ENCODE results near the gene NT5C1A.

DNA sequence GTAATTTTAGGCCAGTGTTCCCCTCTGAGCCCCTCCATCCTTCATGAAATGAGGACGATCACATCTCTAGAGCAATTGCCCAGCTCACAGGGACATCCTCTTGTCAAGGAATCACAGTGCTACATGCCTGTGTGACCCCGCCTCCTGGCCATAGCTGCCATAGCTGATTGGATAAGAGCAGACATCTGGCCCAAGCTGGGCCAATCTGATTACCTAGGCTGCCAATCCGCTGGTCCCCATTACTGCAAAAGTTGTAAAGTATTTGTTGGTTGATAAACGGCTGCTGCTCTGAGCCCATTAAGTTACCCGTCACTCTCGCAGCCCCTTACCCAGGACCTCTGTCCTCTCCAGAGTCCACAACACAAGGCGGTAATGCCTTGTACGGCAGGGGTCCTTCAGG is 8.3 kb downstream of the NT5C1A start:
- no peak for TF ChIP-seq POLR2A (IDR thresholded peaks at IDR 0.05)
- TF ChIP-seq, protein P1, sequence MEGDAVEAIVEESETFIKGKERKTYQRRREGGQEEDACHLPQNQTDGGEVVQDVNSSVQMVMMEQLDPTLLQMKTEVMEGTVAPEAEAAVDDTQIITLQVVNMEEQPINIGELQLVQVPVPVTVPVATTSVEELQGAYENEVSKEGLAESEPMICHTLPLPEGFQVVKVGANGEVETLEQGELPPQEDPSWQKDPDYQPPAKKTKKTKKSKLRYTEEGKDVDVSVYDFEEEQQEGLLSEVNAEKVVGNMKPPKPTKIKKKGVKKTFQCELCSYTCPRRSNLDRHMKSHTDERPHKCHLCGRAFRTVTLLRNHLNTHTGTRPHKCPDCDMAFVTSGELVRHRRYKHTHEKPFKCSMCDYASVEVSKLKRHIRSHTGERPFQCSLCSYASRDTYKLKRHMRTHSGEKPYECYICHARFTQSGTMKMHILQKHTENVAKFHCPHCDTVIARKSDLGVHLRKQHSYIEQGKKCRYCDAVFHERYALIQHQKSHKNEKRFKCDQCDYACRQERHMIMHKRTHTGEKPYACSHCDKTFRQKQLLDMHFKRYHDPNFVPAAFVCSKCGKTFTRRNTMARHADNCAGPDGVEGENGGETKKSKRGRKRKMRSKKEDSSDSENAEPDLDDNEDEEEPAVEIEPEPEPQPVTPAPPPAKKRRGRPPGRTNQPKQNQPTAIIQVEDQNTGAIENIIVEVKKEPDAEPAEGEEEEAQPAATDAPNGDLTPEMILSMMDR (IDR thresholded peaks at IDR 0.05), result no peak
